Measurements from ENCODE around the gene EMX1.

The EMX1 gene

DNA sequence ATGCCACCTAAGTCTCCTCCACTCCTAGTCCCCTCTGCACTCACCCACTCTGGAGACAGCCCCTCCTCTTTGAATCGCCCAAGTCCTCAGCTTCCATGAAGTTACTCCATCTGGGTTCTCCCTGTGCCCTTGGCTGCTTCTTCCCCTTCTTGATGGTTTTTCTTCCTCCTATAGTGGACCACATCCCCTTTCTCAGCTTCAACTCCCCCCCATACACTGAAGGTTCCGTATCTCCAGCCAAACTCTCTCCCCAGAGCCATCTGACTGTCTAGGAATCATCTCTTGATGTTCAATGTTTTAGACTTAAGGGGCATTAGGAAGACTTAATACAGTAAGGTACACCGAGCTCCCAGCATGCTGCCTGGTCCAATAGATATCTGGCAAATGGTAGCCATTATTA, 39.6 kb downstream of the EMX1 start:
- TF ChIP-seq POLR2A (IDR thresholded peaks at IDR 0.05; ENCODE audit: low read length), result no peak
- TF ChIP-seq GATA1 (IDR thresholded peaks at IDR 0.05; ENCODE audit: low read depth, low read length), result no peak
- DNase-seq, result no peak

DNA sequence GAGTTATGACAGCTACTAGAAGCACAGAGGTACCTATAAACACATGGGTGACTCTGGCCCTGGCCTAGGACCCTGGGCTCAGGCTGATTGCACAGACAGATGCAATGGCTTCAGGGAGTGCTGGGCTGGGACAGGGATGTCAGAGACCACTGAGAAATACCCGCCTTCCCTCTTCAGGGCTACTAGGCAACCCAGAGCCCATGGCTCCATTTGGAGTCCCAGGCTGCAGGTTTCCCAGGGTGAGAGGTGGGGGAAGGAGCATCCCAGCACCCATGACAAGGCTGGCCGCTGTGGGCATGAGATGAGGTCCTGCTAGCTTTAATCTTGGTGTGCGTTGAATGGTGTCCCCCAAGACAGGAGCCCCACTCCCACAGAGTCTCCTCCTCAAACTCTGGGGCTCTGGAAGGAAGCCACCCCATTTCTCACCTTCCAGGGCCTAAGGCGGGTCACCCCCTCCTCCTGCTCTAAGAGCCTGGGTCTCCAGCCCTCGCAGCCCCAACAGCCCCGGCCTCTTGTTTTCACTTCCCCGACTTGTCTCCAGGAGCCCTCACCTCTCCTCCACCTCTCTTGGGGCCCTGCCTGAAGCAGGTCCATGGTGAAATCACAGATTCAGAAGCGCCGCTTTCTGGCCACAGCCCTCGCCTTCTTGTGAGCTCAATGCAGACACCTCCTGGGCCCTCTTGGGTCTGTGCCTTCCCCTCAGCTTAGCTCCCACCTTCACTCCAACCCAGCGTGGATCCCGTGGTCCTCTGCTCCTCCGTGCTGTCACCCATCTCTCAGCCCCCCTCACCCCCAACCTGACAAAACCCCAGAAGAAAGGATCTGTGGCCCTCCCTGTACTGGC, 41.4 kb downstream of the EMX1 start:
- TF ChIP-seq POLR2A (IDR thresholded peaks at IDR 0.05; ENCODE audit: low read length) (no peak), GATA1 (IDR thresholded peaks at IDR 0.05; ENCODE audit: low read depth, low read length) (no peak)
- no peak for DNase-seq

DNA sequence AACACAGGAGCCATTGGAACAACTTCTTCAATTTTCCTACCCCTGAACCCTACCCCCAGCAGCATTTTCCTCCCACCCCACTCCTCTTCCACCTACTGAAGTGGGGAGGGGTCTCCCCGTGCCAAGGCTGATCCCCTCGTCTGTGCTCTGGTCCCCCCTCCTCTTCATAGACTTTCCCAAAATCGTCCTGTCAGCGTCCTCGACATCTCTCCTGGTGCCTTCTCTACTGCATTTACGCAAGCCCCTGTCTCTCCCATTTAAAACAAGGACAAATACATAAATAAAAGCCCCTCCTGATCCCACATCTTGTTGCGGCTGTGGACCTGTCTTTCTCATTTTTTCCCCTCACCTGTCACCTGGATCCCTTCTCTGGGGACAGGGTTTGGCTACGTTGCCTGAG, 42.2 kb downstream of the EMX1 start:
- no peak for DNase-seq
- TF ChIP-seq POLR2A (IDR thresholded peaks at IDR 0.05; ENCODE audit: low read length) (no peak), GATA1 (IDR thresholded peaks at IDR 0.05; ENCODE audit: low read depth, low read length) (no peak)

DNA sequence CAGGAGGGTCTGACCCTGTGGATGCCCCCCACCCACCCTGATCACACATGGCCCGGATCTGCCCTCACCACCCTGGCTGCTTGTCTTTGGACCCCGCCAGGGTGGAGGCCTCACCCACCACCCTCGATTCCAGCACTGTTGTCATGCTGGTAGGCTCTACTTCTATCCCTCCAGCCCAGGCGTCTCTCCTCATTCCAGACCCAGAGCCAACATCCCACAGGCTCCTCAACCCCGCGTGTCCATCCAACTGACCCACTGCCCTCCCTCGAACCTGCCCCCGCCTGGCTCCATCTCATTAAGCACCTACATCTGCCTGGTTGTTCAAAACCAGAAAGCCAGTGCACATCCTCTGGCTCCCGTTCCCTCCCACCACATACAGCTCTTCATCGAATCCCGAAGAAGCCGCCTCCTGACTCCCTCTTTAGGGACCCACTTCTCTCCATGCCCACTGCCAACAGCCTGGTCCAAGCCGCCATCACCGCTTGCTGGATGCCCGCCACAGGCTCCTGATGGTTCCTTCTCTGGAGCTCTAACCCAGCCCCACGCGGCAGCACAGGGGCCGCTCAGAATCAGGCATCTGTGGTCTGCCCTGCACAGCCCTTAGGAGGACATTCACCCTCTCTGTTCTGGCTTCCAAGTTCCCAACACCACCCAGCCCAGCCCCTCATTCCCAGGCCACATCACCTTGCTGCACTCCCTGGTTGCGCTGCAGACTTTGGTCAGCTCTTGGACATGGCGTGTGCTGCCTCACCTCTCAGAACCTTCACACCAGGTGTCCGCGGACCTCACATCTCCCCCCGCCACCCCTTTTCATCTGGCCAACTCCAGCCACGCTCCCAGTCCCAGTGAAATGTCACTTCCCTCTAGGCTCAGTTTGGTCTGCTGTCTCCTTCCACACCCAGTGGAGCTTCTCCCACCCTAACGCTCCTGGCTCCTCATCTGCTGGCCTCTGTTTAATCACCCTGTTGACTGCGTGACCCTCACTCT, 43.0 kb downstream of the EMX1 start:
- no peak for TF ChIP-seq GATA1 (IDR thresholded peaks at IDR 0.05; ENCODE audit: low read depth, low read length)
- no peak for TF ChIP-seq POLR2A (IDR thresholded peaks at IDR 0.05; ENCODE audit: low read length)

DNA sequence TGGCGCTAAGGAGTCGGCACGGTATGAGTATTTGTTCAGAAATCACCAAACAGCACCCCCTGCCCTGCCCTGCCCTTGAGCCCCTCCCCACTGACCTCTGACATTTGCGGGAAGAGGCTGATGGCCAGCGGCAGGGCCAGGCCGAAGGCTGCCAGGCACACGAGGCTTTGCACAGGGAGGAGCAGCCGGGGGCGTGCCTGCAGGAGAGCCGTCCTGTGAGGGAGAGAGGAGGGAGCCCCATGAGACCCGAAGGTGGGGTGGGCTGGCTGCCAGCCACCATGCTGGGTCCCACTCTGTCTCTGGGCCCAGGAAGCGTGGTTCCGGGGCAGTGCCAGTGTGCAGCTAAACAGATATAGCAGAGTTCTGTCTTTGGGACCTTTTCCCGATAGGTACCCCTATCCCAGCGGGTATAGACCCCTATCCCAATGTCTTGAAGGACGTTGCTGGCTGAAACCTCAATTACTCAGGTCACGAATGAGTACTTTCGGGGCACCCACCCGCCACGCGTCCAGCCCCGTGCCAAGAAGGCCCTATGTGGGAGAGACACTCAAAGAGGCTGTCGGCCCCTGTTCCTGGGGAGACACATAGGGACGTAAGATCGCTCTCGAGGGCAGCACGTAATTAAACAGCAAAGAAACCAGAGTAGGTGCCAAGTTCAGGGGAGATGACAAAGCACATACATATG, 43.9 kb downstream of the EMX1 start:
- TF ChIP-seq GATA1 (IDR thresholded peaks at IDR 0.05; ENCODE audit: low read depth, low read length), result no peak
- TF ChIP-seq POLR2A (IDR thresholded peaks at IDR 0.05; ENCODE audit: low read length), result no peak

More for the DNA sequence above, 43.0 kb downstream of the EMX1 start:
- no peak for DNase-seq

DNA sequence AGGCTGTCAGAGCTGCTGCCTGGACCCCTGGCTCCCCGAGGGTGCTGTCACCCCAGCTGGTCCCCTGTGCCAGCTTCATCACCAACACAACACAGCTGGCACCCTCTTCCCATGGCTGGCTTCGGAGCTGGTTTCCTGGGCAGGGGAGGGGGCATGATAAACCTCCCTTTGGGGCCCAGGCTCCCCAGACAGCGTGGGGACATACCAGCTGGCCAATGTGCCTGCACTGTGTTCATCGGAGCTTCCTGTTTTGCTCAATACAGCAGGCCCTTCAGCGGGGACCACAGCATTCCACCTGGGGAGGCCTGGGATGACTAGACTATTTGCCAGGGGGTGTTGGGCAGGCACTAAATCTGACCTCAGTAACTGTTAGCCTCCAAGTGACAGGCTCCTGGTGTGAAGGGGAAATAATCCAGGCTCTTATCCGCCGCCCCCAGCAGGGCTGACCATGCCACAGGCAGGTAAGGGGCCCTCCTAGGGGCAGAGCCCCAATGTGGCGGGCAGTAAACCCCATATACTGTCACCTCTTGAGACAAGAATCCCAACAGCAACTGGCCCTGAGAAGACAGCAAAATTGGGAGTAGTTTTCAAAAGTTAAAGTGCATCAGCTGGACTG, 44.6 kb downstream of the EMX1 start:
- no peak for TF ChIP-seq GATA1 (IDR thresholded peaks at IDR 0.05; ENCODE audit: low read depth, low read length)
- no peak for TF ChIP-seq POLR2A (IDR thresholded peaks at IDR 0.05; ENCODE audit: low read length)
- no peak for DNase-seq

More for the DNA sequence above, 43.9 kb downstream of the EMX1 start:
- no peak for DNase-seq

DNA sequence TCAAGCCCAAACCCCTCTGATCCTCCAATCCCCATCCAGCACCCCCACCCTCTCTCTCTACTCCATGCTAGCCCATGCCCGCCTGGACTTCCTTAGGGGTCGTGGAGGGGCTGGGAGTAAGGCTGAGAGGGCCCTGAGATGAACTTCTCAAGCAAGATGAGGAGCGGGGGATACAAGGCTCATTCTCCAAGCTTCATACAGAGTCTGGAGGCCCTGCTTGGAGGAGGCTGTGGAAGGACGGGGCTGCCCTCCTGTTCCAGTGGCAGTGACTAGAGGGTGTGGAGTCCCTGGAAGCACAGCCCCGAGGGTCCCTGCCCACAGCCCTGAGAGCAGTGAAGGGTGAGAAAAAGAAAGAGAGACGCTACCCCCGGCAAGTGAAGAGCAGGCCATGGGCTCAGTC, 45.6 kb downstream of the EMX1 start:
- no peak for TF ChIP-seq POLR2A (IDR thresholded peaks at IDR 0.05; ENCODE audit: low read length)
- TF ChIP-seq GATA1 (IDR thresholded peaks at IDR 0.05; ENCODE audit: low read depth, low read length), result no peak
- DNase-seq, result no peak

DNA sequence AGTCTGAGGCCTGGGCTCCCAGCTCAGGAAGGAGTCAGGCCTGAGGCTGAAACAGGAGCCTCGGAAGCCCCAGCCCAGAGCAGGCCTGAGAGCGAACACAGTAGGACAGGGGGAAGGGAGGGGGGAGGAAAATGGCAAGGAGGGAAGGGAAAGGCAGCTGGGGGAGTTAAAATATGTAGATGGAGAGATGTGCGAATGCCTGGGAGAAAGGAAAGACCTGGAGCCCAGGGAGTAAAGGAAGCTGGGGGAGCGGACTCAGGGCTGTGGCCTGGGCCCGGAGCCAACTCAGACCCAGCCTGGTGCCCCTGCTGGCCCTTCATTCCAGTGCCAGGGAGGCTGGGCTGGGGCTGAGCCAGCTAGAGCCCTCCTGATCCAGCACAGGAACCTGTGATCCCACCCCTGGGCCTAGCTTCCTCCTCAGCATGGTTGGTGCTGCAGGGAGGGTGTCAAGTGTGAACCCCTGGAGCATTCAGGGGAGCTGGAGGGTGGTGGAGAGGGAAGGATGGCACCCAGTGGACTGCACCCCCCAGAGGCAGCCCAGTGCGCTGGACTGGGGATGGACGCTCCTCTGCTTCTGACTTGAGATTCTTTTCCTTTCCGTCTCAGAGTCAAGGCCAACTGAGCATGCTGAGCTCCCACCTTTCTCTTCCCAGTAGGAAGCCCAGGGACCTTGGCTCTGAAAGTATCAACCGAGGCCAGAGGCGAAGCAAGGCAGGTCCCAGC, 46.3 kb downstream of the EMX1 start:
- TF ChIP-seq GATA1 (IDR thresholded peaks at IDR 0.05; ENCODE audit: low read depth, low read length), result no peak
- no peak for TF ChIP-seq POLR2A (IDR thresholded peaks at IDR 0.05; ENCODE audit: low read length)
- no peak for DNase-seq

DNA sequence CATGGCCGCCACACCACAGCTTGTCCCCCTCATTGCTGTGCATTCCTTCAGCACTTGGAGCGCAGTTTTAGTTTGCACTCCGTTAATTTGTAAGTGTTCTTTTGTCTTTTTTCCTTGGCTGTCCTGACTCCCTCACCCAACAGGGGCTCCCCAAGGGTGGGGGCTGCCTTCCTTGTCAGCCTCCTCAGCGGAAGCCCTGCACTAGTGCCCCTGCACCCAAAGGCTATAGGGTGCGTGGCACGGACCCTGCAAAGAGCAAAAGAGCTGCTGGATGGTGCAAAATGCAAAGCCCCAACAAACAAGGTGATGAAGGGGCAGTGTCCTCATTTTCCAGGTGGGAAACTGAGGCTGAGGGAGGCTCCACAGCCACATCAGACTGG, 46.8 kb downstream of the EMX1 start:
- no peak for DNase-seq
- TF ChIP-seq POLR2A (IDR thresholded peaks at IDR 0.05; ENCODE audit: low read length) (no peak), GATA1 (IDR thresholded peaks at IDR 0.05; ENCODE audit: low read depth, low read length) (no peak)

DNA sequence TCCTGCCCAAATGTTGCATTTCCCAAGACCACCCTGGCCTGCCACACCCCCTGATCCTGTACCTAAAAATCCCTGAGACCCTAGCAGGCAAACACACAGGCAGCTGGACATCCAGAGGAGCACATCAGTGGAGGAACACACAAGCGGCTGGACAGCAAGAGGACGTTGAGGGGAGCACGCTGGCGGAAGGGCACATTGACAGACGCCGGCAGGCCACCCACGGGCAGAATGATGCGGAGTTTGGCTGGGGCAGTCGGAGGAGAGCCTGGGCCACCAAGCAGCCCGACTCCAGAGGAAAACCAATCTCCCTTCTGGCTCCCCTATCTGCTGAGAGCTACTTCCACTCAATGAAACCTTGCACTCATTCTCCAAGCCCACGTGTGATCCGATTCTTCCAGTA, 47.7 kb downstream of the EMX1 start:
- no peak for TF ChIP-seq POLR2A (IDR thresholded peaks at IDR 0.05; ENCODE audit: low read length)
- TF ChIP-seq GATA1 (IDR thresholded peaks at IDR 0.05; ENCODE audit: low read depth, low read length), result no peak
- DNase-seq, result no peak

DNA sequence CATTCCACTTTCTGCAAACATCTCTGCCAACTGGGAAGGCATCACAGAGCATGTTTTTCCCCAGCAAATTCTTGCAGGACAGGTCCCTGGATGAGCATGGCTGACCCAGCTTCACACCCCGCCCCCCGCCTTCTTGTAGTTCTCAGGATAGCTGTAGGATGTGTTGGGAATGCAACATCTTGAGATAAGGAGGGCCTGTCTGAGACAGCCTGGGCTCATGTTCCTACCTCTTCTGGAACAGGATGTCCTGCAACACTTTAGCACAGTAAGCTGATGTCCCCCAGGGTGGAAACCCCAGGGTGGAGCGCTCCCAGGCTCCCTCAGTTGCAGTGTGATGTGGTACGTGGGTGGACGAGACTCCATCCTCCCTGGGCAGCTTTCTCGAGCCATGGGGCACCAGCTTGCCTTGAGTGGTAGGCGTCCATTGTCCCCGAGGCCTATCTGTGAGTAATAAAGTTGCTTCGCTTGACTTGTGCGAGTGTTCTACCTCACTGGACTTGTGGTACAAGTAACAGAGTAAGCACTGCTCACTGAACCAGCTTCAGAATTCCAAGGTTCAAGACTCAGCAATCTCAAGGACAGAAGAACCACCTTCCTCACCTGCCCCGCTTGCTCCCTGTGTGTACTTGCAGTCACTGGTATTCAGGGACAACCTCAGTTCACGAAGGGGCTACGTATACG, 48.6 kb downstream of the EMX1 start:
- TF ChIP-seq POLR2A (IDR thresholded peaks at IDR 0.05; ENCODE audit: low read length), result no peak
- no peak for TF ChIP-seq GATA1 (IDR thresholded peaks at IDR 0.05; ENCODE audit: low read depth, low read length)
- DNase-seq, result no peak

DNA sequence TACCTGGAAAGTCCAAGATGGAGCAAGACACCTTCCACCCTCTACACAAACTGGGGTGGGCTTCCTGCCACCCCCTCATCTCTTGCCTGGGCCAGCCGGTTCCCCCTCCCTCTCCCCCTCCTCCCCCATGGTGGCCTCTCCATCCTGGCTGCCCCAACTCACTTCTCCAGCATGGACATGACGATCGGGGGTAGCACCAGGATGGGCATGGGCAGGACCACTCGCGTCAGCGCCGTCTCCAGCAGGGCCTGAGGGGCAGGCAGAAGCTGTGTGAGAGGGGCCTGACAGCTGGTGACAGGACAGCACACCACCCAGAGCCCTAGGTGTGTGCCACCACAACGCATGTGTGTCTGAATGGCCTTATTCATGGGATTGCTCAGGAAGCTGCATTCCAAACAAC, 51.0 kb downstream of the EMX1 start:
- no peak for DNase-seq
- TF ChIP-seq POLR2A (IDR thresholded peaks at IDR 0.05; ENCODE audit: low read length), result no peak
- no peak for TF ChIP-seq GATA1 (IDR thresholded peaks at IDR 0.05; ENCODE audit: low read depth, low read length)

Measured in erythroblast (primary cell).